Measurements from ENCODE around the gene MBTPS1.

GRCh38 chr16:84144209-84144858, 27.6 kb upstream of the MBTPS1 start:
- TF ChIP-seq POLR2AphosphoS5 (IDR thresholded peaks at IDR 0.05; ENCODE audit: low read depth) = no peak
- TF ChIP-seq, protein P1, sequence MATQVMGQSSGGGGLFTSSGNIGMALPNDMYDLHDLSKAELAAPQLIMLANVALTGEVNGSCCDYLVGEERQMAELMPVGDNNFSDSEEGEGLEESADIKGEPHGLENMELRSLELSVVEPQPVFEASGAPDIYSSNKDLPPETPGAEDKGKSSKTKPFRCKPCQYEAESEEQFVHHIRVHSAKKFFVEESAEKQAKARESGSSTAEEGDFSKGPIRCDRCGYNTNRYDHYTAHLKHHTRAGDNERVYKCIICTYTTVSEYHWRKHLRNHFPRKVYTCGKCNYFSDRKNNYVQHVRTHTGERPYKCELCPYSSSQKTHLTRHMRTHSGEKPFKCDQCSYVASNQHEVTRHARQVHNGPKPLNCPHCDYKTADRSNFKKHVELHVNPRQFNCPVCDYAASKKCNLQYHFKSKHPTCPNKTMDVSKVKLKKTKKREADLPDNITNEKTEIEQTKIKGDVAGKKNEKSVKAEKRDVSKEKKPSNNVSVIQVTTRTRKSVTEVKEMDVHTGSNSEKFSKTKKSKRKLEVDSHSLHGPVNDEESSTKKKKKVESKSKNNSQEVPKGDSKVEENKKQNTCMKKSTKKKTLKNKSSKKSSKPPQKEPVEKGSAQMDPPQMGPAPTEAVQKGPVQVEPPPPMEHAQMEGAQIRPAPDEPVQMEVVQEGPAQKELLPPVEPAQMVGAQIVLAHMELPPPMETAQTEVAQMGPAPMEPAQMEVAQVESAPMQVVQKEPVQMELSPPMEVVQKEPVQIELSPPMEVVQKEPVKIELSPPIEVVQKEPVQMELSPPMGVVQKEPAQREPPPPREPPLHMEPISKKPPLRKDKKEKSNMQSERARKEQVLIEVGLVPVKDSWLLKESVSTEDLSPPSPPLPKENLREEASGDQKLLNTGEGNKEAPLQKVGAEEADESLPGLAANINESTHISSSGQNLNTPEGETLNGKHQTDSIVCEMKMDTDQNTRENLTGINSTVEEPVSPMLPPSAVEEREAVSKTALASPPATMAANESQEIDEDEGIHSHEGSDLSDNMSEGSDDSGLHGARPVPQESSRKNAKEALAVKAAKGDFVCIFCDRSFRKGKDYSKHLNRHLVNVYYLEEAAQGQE (IDR thresholded peaks at IDR 0.05; ENCODE audit: unreplicated experiment) = no peak
- TF ChIP-seq, protein P2, sequence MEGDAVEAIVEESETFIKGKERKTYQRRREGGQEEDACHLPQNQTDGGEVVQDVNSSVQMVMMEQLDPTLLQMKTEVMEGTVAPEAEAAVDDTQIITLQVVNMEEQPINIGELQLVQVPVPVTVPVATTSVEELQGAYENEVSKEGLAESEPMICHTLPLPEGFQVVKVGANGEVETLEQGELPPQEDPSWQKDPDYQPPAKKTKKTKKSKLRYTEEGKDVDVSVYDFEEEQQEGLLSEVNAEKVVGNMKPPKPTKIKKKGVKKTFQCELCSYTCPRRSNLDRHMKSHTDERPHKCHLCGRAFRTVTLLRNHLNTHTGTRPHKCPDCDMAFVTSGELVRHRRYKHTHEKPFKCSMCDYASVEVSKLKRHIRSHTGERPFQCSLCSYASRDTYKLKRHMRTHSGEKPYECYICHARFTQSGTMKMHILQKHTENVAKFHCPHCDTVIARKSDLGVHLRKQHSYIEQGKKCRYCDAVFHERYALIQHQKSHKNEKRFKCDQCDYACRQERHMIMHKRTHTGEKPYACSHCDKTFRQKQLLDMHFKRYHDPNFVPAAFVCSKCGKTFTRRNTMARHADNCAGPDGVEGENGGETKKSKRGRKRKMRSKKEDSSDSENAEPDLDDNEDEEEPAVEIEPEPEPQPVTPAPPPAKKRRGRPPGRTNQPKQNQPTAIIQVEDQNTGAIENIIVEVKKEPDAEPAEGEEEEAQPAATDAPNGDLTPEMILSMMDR (conservative IDR thresholded peaks at IDR 0.05; ENCODE audit: low read depth in 2 of 2) = peak; percentile 17 to 35; a peak in 2 of 4 replicates

Data from GM23338 (cell line).